Mammary epithelial cell (primary cell): ENCODE data around the gene FANCC.

ENCODE experiments used
- CTCF ChIP-seq, 2 donors: IDR thresholded peaks in 1 of 2; conservative IDR thresholded peaks in 1 of 2; 2 replicates each; pipeline ENCODE4 v1.5.1; 2011 to 2012; ENCODE audit warnings: inconsistent platforms in 2 of 2, low read length in 2 of 2, mild to moderate bottlenecking in 2 of 2, control low read depth in 1 of 2, low read depth in 1 of 2; ENCODE audit not compliant: insufficient read depth in 1 of 2; ENCODE audit errors: extremely low read depth in 1 of 2
- EZH2 ChIP-seq: IDR thresholded peaks from 2 replicates; pipeline ENCODE4 v1.6.1; 2012; ENCODE audit warnings: low read length, inconsistent platforms, borderline replicate concordance

- no peak for TF ChIP-seq CTCF (conservative IDR thresholded peaks at IDR 0.05 in 1 of 2, IDR thresholded peaks at IDR 0.05 in 1 of 2; ENCODE audit: extremely low read depth in 1 of 2, insufficient read depth in 1 of 2, low read depth in 1 of 2, low read length in 2 of 2)
- TF ChIP-seq EZH2, result no peak
These were observed 204.9 kb downstream of the FANCC start for GRCh38 chr9:95112436-95113280.
